HCT116 (cell line): ENCODE data around the gene PHACTR1.

ENCODE experiments used
- CEBPB ChIP-seq: IDR thresholded peaks from 2 replicates; pipeline ENCODE4 v1.6.1; 2012; ENCODE audit warnings: low read depth
- JUND ChIP-seq: IDR thresholded peaks from 2 replicates; pipeline ENCODE4 v1.6.1; 2012
- POLR2A ChIP-seq: IDR thresholded peaks from 2 replicates; pipeline ENCODE4 v1.7.0; 2011; ENCODE audit warnings: borderline replicate concordance; ENCODE audit not compliant: insufficient read depth, insufficient read length; ENCODE audit errors: extremely low read depth
- POLR2AphosphoS5 ChIP-seq: IDR thresholded peaks from 2 replicates; pipeline ENCODE4 v1.6.1; 2011; ENCODE audit warnings: mild to moderate bottlenecking, low read depth, low read length, moderate library complexity
- SIN3A ChIP-seq: IDR thresholded peaks from 2 replicates; pipeline ENCODE4 v1.6.1; 2012; ENCODE audit warnings: low read depth
- TF ChIP-seq, protein P1 (sequence below), 3 experiments: fragments of 200-600 bp in 1 of 3; sonication (generic) in 1 of 3; IDR thresholded peaks in 2 of 3; conservative IDR thresholded peaks in 1 of 3; 2 replicates each; pipeline ENCODE4 v1.5.1; 2012 to 2017; ENCODE audit warnings: low read depth in 2 of 3, low read length in 2 of 3, antibody characterized with exemption in 1 of 3, borderline replicate concordance in 1 of 3, control low read depth in 1 of 3, mild to moderate bottlenecking in 1 of 3, mixed read lengths in 1 of 3, mixed run types in 1 of 3, moderate library complexity in 1 of 3; ENCODE audit not compliant: insufficient read depth in 1 of 3

DNA sequence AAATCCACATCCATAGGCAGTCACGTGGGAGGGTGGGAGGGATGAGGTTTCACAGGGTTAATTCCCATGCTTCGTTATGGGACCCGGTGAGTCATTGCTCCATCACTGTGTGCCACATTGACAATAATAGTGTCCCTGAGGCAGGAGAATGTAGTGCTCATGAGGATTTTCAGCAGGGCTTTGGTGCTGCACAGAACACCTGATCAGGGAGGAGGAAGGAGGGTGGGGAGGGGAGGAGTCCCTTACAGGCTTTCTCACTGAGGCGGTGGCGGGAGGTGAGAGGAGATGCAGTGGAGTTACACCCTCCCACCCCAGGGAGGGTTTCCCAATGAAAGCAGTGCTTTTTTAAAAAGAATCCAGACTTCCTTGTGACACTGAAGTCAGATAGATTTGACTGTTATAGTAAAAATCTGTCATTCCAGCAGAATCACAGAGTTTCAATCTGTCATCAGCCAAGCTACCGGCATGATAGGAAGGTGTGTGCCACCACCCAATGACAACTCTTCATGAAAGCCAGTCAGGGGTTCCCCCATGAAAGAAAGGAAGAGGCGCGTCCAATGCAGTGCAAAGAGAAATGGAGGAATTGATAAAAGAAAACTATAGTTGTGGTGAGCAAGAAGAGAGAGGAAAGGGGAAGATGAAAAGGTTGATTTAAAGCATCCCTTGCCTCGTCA, 467.0 kb downstream of the PHACTR1 start:
- TF ChIP-seq, protein P1, sequence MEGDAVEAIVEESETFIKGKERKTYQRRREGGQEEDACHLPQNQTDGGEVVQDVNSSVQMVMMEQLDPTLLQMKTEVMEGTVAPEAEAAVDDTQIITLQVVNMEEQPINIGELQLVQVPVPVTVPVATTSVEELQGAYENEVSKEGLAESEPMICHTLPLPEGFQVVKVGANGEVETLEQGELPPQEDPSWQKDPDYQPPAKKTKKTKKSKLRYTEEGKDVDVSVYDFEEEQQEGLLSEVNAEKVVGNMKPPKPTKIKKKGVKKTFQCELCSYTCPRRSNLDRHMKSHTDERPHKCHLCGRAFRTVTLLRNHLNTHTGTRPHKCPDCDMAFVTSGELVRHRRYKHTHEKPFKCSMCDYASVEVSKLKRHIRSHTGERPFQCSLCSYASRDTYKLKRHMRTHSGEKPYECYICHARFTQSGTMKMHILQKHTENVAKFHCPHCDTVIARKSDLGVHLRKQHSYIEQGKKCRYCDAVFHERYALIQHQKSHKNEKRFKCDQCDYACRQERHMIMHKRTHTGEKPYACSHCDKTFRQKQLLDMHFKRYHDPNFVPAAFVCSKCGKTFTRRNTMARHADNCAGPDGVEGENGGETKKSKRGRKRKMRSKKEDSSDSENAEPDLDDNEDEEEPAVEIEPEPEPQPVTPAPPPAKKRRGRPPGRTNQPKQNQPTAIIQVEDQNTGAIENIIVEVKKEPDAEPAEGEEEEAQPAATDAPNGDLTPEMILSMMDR (IDR thresholded peaks at IDR 0.05 in 2 of 3, conservative IDR thresholded peaks at IDR 0.05 in 1 of 3; ENCODE audit: borderline replicate concordance in 1 of 3, insufficient read depth in 1 of 3, low read depth in 2 of 3, low read length in 2 of 3): no peak
- no peak for TF ChIP-seq POLR2A
- no peak for TF ChIP-seq CEBPB
- no peak for TF ChIP-seq SIN3A
- TF ChIP-seq POLR2AphosphoS5: no peak
- TF ChIP-seq JUND: no peak
